Lower leg skin (tissue), 4 donors: ENCODE results near the gene SENP6. TPM values are rescaled to one million over a fixed set of nuclear protein-coding genes. Genes with fewer than 3 reads are reported as not detected.

Experiments
- DNase-seq, 2 donors: peaks; one replicate each; pipeline ENCODE4 v3.0.0-alpha.2; 2019; ENCODE audit warnings: low spot score in 2 of 2
- H3K4me3 ChIP-seq: fragments of 200-600 bp; sonication (generic); 2 replicates; pipeline ENCODE4 v1.5.1; 2017; ENCODE audit warnings: mild to moderate bottlenecking, low read depth; ENCODE audit not compliant: poor library complexity, severe bottlenecking
- CTCF ChIP-seq, 3 donors: fragments of 450-650 bp; IDR thresholded peaks; one replicate each; pipeline ENCODE4 v1.5.1; 2016; ENCODE audit warnings: antibody characterized with exemption in 3 of 3, mild to moderate bottlenecking in 3 of 3, moderate library complexity in 2 of 3
- POLR2A ChIP-seq, 2 donors: fragments of 450-650 bp; IDR thresholded peaks; one replicate each; pipeline ENCODE4 v1.6.1; 2016 to 2017; ENCODE audit warnings: antibody characterized with exemption in 2 of 2, mild to moderate bottlenecking in 1 of 2, moderate library complexity in 1 of 2
- WGBS, 2 donors: methylation state at CpG; one replicate each; pipeline ENCODE4 v1.1.5; 2018; 5-methylcytosine and 5-hydroxymethylcytosine counted together
- intact Hi-C: fragments of 100-400 bp; cut with DNase I; formaldehyde crosslinking; loops from one replicate; pipeline ENCODE4 v1.15.0; 2023; ENCODE audit warnings: low total_unique reads
- total RNA-seq, 4 donors: library from RNA; depleted of rRNA; stranded (reverse); fragments of >200 nt; gene quantifications; one replicate each; pipeline ENCODE4 v1.1.0, GENCODE V29; 2016

SENP6 gene
- total RNA-seq, 4 donors from 2014 or later = 55.4 to 80.0 (median 63.1) TPM

- no peak for DNase-seq
- intact Hi-C loops = no loop called here
- TF ChIP-seq POLR2A (IDR thresholded peaks at IDR 0.05) (no peak), CTCF (IDR thresholded peaks at IDR 0.05) (no peak)
- H3K4me3 ChIP-seq = no peak overlapping the region
- WGBS, 2 donors = 44 to 45% methylated on average over 2 of the region's 2 CpGs
Observed at GRCh38 chr6:75611011-75611701, 9.5 kb downstream of the SENP6 start.

GRCh38 chr6:75611702-75612375, 10.2 kb downstream of the SENP6 start:
- no peak for DNase-seq
- 69 to 74% methylated on average over 5 of the region's 5 CpGs for WGBS, 2 donors
- TF ChIP-seq CTCF (IDR thresholded peaks at IDR 0.05) (no peak), POLR2A (IDR thresholded peaks at IDR 0.05) (no peak)
- intact Hi-C loops = no loop called here
- H3K4me3 ChIP-seq = no peak overlapping the region

GRCh38 chr6:75612434-75612833, 10.8 kb downstream of the SENP6 start:
- DNase-seq = no peak
- WGBS, 2 donors = 81 to 82% methylated on average over 3 of the region's 3 CpGs
- H3K4me3 ChIP-seq = no peak overlapping the region
- TF ChIP-seq POLR2A (IDR thresholded peaks at IDR 0.05) (no peak), CTCF (IDR thresholded peaks at IDR 0.05) (no peak)
- intact Hi-C loops = no loop called here

- DNase-seq = no peak
- intact Hi-C loops = no loop called here
- no peak overlapping the region for H3K4me3 ChIP-seq
- 46 to 53% methylated on average over 4 of the region's 4 CpGs for WGBS, 2 donors
- TF ChIP-seq CTCF (IDR thresholded peaks at IDR 0.05) = no peak
- no peak for TF ChIP-seq POLR2A (IDR thresholded peaks at IDR 0.05)
Observed at GRCh38 chr6:75613056-75613501, 11.4 kb downstream of the SENP6 start.

- no peak overlapping the region for H3K4me3 ChIP-seq
- no peak for DNase-seq
- TF ChIP-seq CTCF (IDR thresholded peaks at IDR 0.05) = no peak
- no peak for TF ChIP-seq POLR2A (IDR thresholded peaks at IDR 0.05)
- WGBS, 2 donors = 92 to 100% methylated on average over 1 of the region's 1 CpG
- intact Hi-C loops = no loop called here
Observed at GRCh38 chr6:75618437-75618836, 16.8 kb downstream of the SENP6 start.
